GM12865 (cell line): Measurements from ENCODE around the gene CES4A.
A peak's percentile ranks its signal among the peaks of the same experiment; 100 is the strongest.

Source experiments
- DNase-seq: peaks from one replicate; pipeline ENCODE4 v3.0.0; 2010; ENCODE audit warnings: low read depth
- H3K4me3 ChIP-seq: 2 replicates; pipeline ENCODE4 v1.5.1; 2011; ENCODE audit warnings: mild to moderate bottlenecking, low read depth, low read length, control low read depth
- TF ChIP-seq, protein P1 (sequence below): IDR thresholded peaks from 2 replicates; pipeline ENCODE4 v1.5.1; 2011; ENCODE audit warnings: low read length, control low read depth, low read depth, inconsistent platforms; ENCODE audit not compliant: insufficient read depth; ENCODE audit errors: missing control alignments

The CES4A gene

DNA sequence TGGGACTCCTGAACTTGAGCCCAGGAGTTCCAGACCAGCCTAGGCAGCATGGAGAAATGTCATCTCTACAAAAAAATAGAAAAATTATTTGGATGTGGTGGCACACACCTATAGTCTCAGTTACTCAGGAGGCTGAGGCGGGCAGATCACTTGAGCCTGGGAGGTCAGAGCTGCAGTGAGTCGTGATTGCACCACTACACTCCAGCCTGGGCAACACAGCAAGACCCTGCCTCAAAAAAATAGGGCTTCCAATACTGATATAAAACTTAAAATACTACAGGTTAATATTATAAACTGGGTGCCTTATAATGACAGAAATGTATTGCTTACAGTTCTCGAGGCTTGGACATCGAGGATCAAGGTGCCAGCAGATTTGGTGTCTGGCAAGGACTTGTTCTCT, 42.5 kb upstream of the CES4A start:
- DNase-seq: no peak
- H3K4me3 ChIP-seq: no peak overlapping the region
- TF ChIP-seq, protein P1, sequence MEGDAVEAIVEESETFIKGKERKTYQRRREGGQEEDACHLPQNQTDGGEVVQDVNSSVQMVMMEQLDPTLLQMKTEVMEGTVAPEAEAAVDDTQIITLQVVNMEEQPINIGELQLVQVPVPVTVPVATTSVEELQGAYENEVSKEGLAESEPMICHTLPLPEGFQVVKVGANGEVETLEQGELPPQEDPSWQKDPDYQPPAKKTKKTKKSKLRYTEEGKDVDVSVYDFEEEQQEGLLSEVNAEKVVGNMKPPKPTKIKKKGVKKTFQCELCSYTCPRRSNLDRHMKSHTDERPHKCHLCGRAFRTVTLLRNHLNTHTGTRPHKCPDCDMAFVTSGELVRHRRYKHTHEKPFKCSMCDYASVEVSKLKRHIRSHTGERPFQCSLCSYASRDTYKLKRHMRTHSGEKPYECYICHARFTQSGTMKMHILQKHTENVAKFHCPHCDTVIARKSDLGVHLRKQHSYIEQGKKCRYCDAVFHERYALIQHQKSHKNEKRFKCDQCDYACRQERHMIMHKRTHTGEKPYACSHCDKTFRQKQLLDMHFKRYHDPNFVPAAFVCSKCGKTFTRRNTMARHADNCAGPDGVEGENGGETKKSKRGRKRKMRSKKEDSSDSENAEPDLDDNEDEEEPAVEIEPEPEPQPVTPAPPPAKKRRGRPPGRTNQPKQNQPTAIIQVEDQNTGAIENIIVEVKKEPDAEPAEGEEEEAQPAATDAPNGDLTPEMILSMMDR: no peak

DNA sequence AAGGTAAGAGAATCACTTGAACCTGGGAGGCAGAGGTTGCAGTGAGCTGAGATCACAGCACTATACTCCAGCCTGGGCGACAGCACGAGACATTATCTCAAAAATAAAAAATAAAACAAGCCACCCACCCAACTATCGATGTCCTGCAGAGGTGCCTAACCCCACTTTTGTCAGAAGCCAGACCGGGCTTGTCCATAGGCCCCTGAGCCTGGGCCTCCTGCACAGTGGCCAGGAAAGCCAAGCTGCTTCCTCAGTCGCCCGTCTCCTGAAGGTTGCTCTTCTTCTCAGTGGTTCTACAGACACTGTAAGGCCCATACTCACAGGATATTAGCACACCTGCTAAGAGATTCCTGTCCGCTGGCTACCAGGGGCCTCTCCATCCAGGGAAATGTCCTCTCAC, 41.8 kb upstream of the CES4A start:
- no peak for DNase-seq
- TF ChIP-seq, protein P1: no peak

GRCh38 chr16:66946974-66947301, 41.5 kb upstream of the CES4A start:
- DNase-seq: no peak
- TF ChIP-seq, protein P1: no peak

More for the DNA sequence above, 41.8 kb upstream of the CES4A start:
- H3K4me3 ChIP-seq: no peak overlapping the region

DNA sequence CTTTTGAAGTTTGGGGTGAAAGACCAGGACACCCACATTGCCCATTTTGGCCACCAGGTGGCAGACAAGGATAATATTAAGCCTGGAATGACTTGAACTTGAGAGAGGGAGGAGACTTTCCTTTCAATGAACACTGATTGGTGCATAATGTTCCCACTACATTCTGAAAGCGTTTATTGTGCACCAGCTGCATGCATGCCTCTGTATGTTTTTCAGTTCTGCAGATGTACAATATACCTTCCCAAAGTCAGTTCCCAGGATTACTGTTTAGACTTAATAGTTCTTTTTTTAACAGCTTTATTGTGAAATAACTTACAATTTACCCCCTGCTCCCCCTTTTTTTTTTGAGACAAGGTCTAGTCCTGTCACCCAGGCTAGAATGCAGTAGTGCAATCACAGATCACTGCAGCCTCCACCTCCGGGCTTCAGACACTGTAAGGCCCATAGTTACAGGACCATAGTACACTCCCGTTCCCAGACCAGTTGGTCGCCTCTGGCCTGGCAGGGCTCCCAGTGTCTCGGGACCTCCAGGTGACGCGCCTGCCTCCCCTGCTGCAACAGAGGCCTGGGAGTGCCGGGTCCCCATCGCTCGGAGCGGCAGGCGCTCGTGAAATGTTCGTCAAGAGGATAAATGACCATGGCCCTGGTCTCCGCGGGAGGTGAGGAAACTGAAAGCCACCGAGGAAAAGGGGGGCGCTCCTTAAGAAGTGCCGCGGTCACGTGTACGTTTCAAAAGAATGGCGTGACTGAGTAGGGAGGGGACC, 40.9 kb upstream of the CES4A start:
- peak overlapping the region; percentile 74 for H3K4me3 ChIP-seq
- TF ChIP-seq, protein P1: peak; percentile 80
- DNase-seq: peak; percentile 89

More at GRCh38 chr16:66946974-66947301, 41.5 kb upstream of the CES4A start:
- H3K4me3 ChIP-seq: no peak overlapping the region

GRCh38 chr16:66948134-66948836, 40.1 kb upstream of the CES4A start:
- no peak for DNase-seq
- H3K4me3 ChIP-seq: peak overlapping the region; percentile 74
- TF ChIP-seq, protein P1: no peak

GRCh38 chr16:66948837-66949225, 39.6 kb upstream of the CES4A start:
- DNase-seq: no peak
- H3K4me3 ChIP-seq: no peak overlapping the region
- TF ChIP-seq, protein P1: no peak
